Measurements from ENCODE around the gene KIF13A.

- TF ChIP-seq POLR2AphosphoS5 (IDR thresholded peaks at IDR 0.05; ENCODE audit: borderline replicate concordance, low read depth, low read length) (no peak), EZH2 (IDR thresholded peaks at IDR 0.05) (no peak)
Measured at GRCh38 chr6:17905611-17906592, 81.5 kb downstream of the KIF13A start.

Measured in SK-N-MC (cell line).